Neuronal stem cell (in vitro differentiated cells): ENCODE results near the gene MGMT.

Experiments
- DNase-seq: peaks from one replicate; pipeline ENCODE4 v3.0.0-alpha.2; 2013; ENCODE audit warnings: low spot score
- H2AFZ ChIP-seq: one replicate; pipeline ENCODE4 v1.6.1; 2013; ENCODE audit warnings: mild to moderate bottlenecking, low read length, inconsistent platforms
- H2AK5ac ChIP-seq: 2 replicates; pipeline ENCODE4 v1.6.1; 2013; ENCODE audit warnings: low read depth, mild to moderate bottlenecking, inconsistent platforms, low read length, moderate library complexity, mixed read lengths
- H2BK120ac ChIP-seq: 2 replicates; pipeline ENCODE4 v1.6.1; 2013; ENCODE audit warnings: low read depth, mild to moderate bottlenecking, inconsistent platforms, low read length, moderate library complexity, mixed read lengths
- H2BK12ac ChIP-seq: one replicate; pipeline ENCODE4 v1.6.1; 2013; ENCODE audit warnings: low read length, inconsistent platforms
- H2BK15ac ChIP-seq: 2 replicates; pipeline ENCODE4 v1.6.1; 2013; ENCODE audit warnings: mild to moderate bottlenecking, low read length, inconsistent platforms, mixed read lengths
- H2BK5ac ChIP-seq: one replicate; pipeline ENCODE4 v1.6.1; 2013; ENCODE audit warnings: inconsistent platforms, mild to moderate bottlenecking, low read length, moderate library complexity
- H3K14ac ChIP-seq: one replicate; pipeline ENCODE4 v1.6.1; 2013; ENCODE audit warnings: low read length, inconsistent platforms
- H3K18ac ChIP-seq: 2 replicates; pipeline ENCODE4 v1.6.1; 2013; ENCODE audit warnings: low read length, inconsistent platforms
- H3K23ac ChIP-seq: 2 replicates; pipeline ENCODE4 v1.6.1; 2013; ENCODE audit warnings: low read depth, mild to moderate bottlenecking, mixed read lengths, low read length, inconsistent platforms; ENCODE audit not compliant: poor library complexity
- H3K27ac ChIP-seq: replicated peaks from 3 replicates; pipeline ENCODE4 v1.5.1; 2013; ENCODE audit warnings: low read length, inconsistent platforms
- H3K27me3 ChIP-seq, 3 experiments: 2 replicates each; pipeline ENCODE4 v1.6.1; 2013; ENCODE audit warnings: low read length in 3 of 3, mild to moderate bottlenecking in 2 of 3, inconsistent platforms in 1 of 3, low read depth in 1 of 3, mixed read lengths in 1 of 3, moderate library complexity in 1 of 3; ENCODE audit not compliant: control insufficient read depth in 3 of 3, insufficient read depth in 3 of 3
- H3K36me3 ChIP-seq, 2 donors: replicated peaks in 1 of 2; 2 replicates each; pipeline ENCODE4 v1.6.1; 2013; ENCODE audit warnings: low read length in 2 of 2; ENCODE audit not compliant: control insufficient read depth in 2 of 2, insufficient read depth in 2 of 2
- H3K4ac ChIP-seq: 2 replicates; pipeline ENCODE4 v1.6.1; 2013; ENCODE audit warnings: inconsistent platforms, mild to moderate bottlenecking, low read length, moderate library complexity
- H3K4me1 ChIP-seq, 2 donors: 1 replicate in 1 of 2; 2 replicates in 1 of 2; pipeline ENCODE4 v1.6.1; 2013; ENCODE audit warnings: low read length in 2 of 2, low read depth in 1 of 2; ENCODE audit not compliant: control insufficient read depth in 2 of 2, insufficient read depth in 1 of 2
- H3K4me2 ChIP-seq: one replicate; pipeline ENCODE4 v1.6.1; 2013; ENCODE audit warnings: mild to moderate bottlenecking, low read length, inconsistent platforms; ENCODE audit not compliant: insufficient read depth, poor library complexity, severe bottlenecking
- H3K4me3 ChIP-seq, 2 donors: 2 replicates each; pipeline ENCODE4 v1.5.1; 2013; ENCODE audit warnings: low read length in 2 of 2, mild to moderate bottlenecking in 2 of 2, inconsistent platforms in 1 of 2, moderate library complexity in 1 of 2
- H3K79me1 ChIP-seq: one replicate; pipeline ENCODE4 v1.6.1; 2013; ENCODE audit warnings: low read depth, mild to moderate bottlenecking, inconsistent platforms, low read length, moderate library complexity
- H3K9ac ChIP-seq: one replicate; pipeline ENCODE4 v1.6.1; 2013; ENCODE audit warnings: mild to moderate bottlenecking, low read depth, low read length, inconsistent platforms; ENCODE audit not compliant: poor library complexity
- H3K9me3 ChIP-seq, 2 donors: replicated peaks in 1 of 2; 2 replicates each; pipeline versions ENCODE3 to v1.6.1; 2013; ENCODE audit warnings: low read length in 2 of 2, mild to moderate bottlenecking in 2 of 2, inconsistent platforms in 1 of 2, low read depth in 1 of 2, mixed read lengths in 1 of 2, moderate library complexity in 1 of 2; ENCODE audit not compliant: control insufficient read depth in 2 of 2, insufficient read depth in 1 of 2
- H4K8ac ChIP-seq: one replicate; pipeline ENCODE4 v1.6.1; 2013; ENCODE audit warnings: low read depth, mild to moderate bottlenecking, inconsistent platforms, low read length, moderate library complexity
- H4K91ac ChIP-seq: one replicate; pipeline ENCODE4 v1.6.1; 2013; ENCODE audit warnings: low read length, low read depth, mild to moderate bottlenecking, inconsistent platforms; ENCODE audit not compliant: poor library complexity
- WGBS, 2 donors: extraction: QIAGEN DNeasy Blood & Tissue Kit; methylation state at CpG; one replicate each; pipeline ENCODE4 v1.1.7; 2013; ENCODE audit warnings: missing lambda C conversion rate in 2 of 2, mixed read lengths in 1 of 2; ENCODE audit not compliant: insufficient read length in 2 of 2, insufficient replicate concordance in 1 of 2; ENCODE audit errors: extremely low coverage in 2 of 2; 5-methylcytosine and 5-hydroxymethylcytosine counted together

MGMT gene

GRCh38 chr10:129727495-129727894, 260.5 kb downstream of the MGMT start:
- peaks cover 0 to 14% of the 10 kb centered on the region in 2 donors for H3K9me3 ChIP-seq
- peak overlapping the region; percentile 55 for H2BK5ac ChIP-seq
- peak overlapping the region; percentile 72 for H3K18ac ChIP-seq
- peaks cover 0 to 1% of the 10 kb centered on the region in 2 donors for H3K36me3 ChIP-seq
- H3K14ac ChIP-seq = no peak overlapping the region
- H2AK5ac ChIP-seq = peak overlapping the region; percentile 25
- no peaks in the 10 kb centered on the region for H3K79me1 ChIP-seq
- no CpG with 5 or more reads among the region's 4 CpGs for WGBS, 2 donors
- DNase-seq = no peak
- no peaks in the 10 kb centered on the region for H3K27me3 ChIP-seq
- no peak overlapping the region for H3K4me2 ChIP-seq
- no peak overlapping the region for H3K23ac ChIP-seq
- H2AFZ ChIP-seq = no peak overlapping the region
- H4K91ac ChIP-seq = no peak overlapping the region
- peak overlapping the region; percentile 28 for H2BK120ac ChIP-seq
- no peak overlapping the region for H3K9ac ChIP-seq
- no peaks in the 10 kb centered on the region for H3K4me1 ChIP-seq
- no peak overlapping the region for H2BK15ac ChIP-seq
- H3K4me3 ChIP-seq = no peak overlapping the region
- H3K4ac ChIP-seq = no peak overlapping the region
- H4K8ac ChIP-seq = no peak overlapping the region
- H3K27ac ChIP-seq = no peak overlapping the region
- no peak overlapping the region for H2BK12ac ChIP-seq

- Histone ChIP-seq H3K4me3 (no peak overlapping the region), H4K91ac (no peak overlapping the region), H3K4me1 (no peaks in the 10 kb centered on the region), H3K4ac (no peak overlapping the region), H3K79me1 (no peaks in the 10 kb centered on the region), H2BK15ac (no peak overlapping the region), H3K9ac (no peak overlapping the region), H3K36me3 (peaks cover 0 to 1% of the 10 kb centered on the region in 2 donors), H2AK5ac (peak overlapping the region; percentile 59), H2AFZ (no peak overlapping the region), H3K14ac (peak overlapping the region; percentile 49), H3K18ac (peak overlapping the region; percentile 54), H4K8ac (no peak overlapping the region), H2BK120ac (peak overlapping the region; percentile 28), H3K9me3 (peaks cover 0 to 14% of the 10 kb centered on the region in 2 donors), H3K4me2 (no peak overlapping the region), H2BK5ac (peak overlapping the region; percentile 55), H3K27me3 (no peaks in the 10 kb centered on the region), H3K27ac (no peak overlapping the region), H3K23ac (no peak overlapping the region), H2BK12ac (peak overlapping the region; percentile 16)
- no CpG with 5 or more reads among the region's 13 CpGs for WGBS, 2 donors
- no peak for DNase-seq
These were observed 261.3 kb downstream of the MGMT start for GRCh38 chr10:129728246-129728820.

DNA sequence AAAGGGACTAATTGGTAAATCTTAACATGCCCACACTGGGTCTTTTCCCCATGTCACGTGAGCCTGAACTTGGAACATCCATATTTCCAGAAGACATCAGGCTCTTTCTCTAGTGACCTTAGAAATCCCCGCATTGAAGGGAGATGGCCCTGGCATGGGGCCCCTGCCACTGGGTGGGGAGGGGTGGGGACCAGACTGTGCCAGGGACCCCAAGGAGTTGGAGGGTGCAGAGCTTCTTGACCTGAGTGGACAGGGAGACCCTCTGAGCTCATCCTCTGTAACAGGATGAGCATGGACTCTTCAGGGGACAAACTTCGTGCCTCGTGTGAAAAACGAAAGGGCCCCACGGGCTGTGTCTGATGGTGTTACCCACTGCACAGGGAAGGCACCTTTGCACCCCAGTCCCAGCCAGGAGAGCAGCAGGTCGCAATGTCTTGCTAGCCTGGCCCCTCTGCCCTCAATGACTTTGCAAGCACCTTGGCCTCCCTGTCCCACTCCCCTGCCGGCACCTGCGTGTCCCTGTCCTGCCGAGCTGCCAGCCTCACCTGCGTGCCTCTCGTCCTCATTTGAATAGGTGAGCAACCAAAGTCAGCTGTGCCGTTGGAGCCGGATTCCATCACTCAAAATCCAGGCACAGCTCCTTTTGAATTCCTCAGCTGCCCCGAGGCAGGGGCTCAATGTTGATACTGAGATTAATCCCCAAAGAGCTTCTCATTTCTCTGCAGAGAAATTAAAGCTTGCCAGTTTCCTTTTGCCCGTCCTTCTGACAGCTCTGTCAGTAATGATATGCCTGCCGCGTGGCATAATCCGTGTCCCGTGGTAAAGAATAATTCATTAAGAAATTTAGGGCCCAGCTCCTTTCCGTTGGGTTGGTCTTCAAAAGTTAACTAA, 262.1 kb downstream of the MGMT start:
- DNase-seq = no peak
- no peaks in the 10 kb centered on the region for H3K79me1 ChIP-seq
- H3K9ac ChIP-seq = no peak overlapping the region
- no peak overlapping the region for H3K4me2 ChIP-seq
- H3K27ac ChIP-seq = no peak overlapping the region
- no peak overlapping the region for H2AK5ac ChIP-seq
- H4K8ac ChIP-seq = no peak overlapping the region
- H3K27me3 ChIP-seq = no peaks in the 10 kb centered on the region
- no peak overlapping the region for H2BK120ac ChIP-seq
- no peak overlapping the region for H3K4ac ChIP-seq
- H2BK5ac ChIP-seq = no peak overlapping the region
- no peak overlapping the region for H2BK15ac ChIP-seq
- H3K23ac ChIP-seq = peak overlapping the region; percentile 3
- H2AFZ ChIP-seq = no peak overlapping the region
- H3K9me3 ChIP-seq = peaks cover 0 to 14% of the 10 kb centered on the region in 2 donors
- no CpG with 5 or more reads among the region's 21 CpGs for WGBS, 2 donors
- no peaks in the 10 kb centered on the region for H3K4me1 ChIP-seq
- H3K14ac ChIP-seq = no peak overlapping the region
- no peak overlapping the region for H3K18ac ChIP-seq
- no peak overlapping the region for H2BK12ac ChIP-seq
- H4K91ac ChIP-seq = no peak overlapping the region
- H3K4me3 ChIP-seq = no peak overlapping the region
- peaks cover 0 to 1% of the 10 kb centered on the region in 2 donors for H3K36me3 ChIP-seq

- no peak overlapping the region for H3K9ac ChIP-seq
- no peak overlapping the region for H3K27ac ChIP-seq
- H3K27me3 ChIP-seq = no peaks in the 10 kb centered on the region
- H4K91ac ChIP-seq = no peak overlapping the region
- H3K4me2 ChIP-seq = no peak overlapping the region
- H3K4me3 ChIP-seq = no peak overlapping the region
- H2BK15ac ChIP-seq = no peak overlapping the region
- H3K18ac ChIP-seq = no peak overlapping the region
- no peak overlapping the region for H2AFZ ChIP-seq
- H3K4me1 ChIP-seq = no peaks in the 10 kb centered on the region
- no peak overlapping the region for H3K14ac ChIP-seq
- no peak for DNase-seq
- H2BK5ac ChIP-seq = no peak overlapping the region
- H3K23ac ChIP-seq = no peak overlapping the region
- no peak overlapping the region for H2BK120ac ChIP-seq
- no peak overlapping the region for H2AK5ac ChIP-seq
- H2BK12ac ChIP-seq = no peak overlapping the region
- no peak overlapping the region for H4K8ac ChIP-seq
- H3K9me3 ChIP-seq = peaks cover 0 to 12% of the 10 kb centered on the region in 2 donors
- no peak overlapping the region for H3K4ac ChIP-seq
- H3K36me3 ChIP-seq = peaks cover 0 to 1% of the 10 kb centered on the region in 2 donors
- no peaks in the 10 kb centered on the region for H3K79me1 ChIP-seq
- no CpG with 5 or more reads among the region's 12 CpGs for WGBS, 2 donors
These were observed 263.4 kb downstream of the MGMT start for GRCh38 chr10:129730272-129730992.
